HT-29 (cell line): ENCODE measurements around the gene TSC2. TPM values are rescaled to one million over a fixed set of nuclear protein-coding genes. Genes with fewer than 3 reads are reported as not detected.
"Not testable (repeated sequence)": the region's sequence is repeated elsewhere in the genome, so short reads cannot be mapped to it uniquely, and the experiment has no call there.

Experiments used
- DNase-seq: peaks from one replicate; pipeline ENCODE4 v3.0.0-alpha.2; 2015; ENCODE audit warnings: low spot score
- total RNA-seq: library from RNA; depleted of rRNA; stranded (reverse); fragments of >200 nt; shearing (Covaris generic); gene quantifications from 2 replicates; pipeline ENCODE4 v1.2.3, GENCODE V29; 2014

TSC2 gene
- total RNA-seq, 1 experiment from 2014 or later, result 85.0 TPM

GRCh38 chr16:2009791-2010510, 37.8 kb upstream of the TSC2 start, which contains the start of gene ZNF598:
TSS of gene ZNF598 (minus strand) at chr16:2009821.
- peak; percentile 92 for DNase-seq

GRCh38 chr16:2011726-2012125, 36.1 kb upstream of the TSC2 start:
- DNase-seq, result not testable (repeated sequence)

- no peak for DNase-seq
Observed at GRCh38 chr16:2013527-2013926, 34.3 kb upstream of the TSC2 start.

GRCh38 chr16:2015117-2015946, 32.5 kb upstream of the TSC2 start:
- peak; percentile 70 for DNase-seq

GRCh38 chr16:2015947-2016208, 31.9 kb upstream of the TSC2 start:
- DNase-seq, result no peak

- no peak for DNase-seq
Observed at GRCh38 chr16:2016407-2016922, 31.3 kb upstream of the TSC2 start.

GRCh38 chr16:2019518-2019920, 28.3 kb upstream of the TSC2 start, which contains the start of gene NPW:
TSS of gene NPW (plus strand) at chr16:2019785.
- no peak for DNase-seq

GRCh38 chr16:2019921-2020831, 27.6 kb upstream of the TSC2 start:
- DNase-seq, result no peak

GRCh38 chr16:2022723-2023091, 25.1 kb upstream of the TSC2 start:
- DNase-seq, result no peak

GRCh38 chr16:2023092-2024031, 24.4 kb upstream of the TSC2 start:
- peak; percentile 98 for DNase-seq

- DNase-seq, result no peak
Observed at GRCh38 chr16:2024032-2024420, 23.8 kb upstream of the TSC2 start.

- DNase-seq, result no peak
Observed at GRCh38 chr16:2025251-2025650, 22.5 kb upstream of the TSC2 start.

- no peak for DNase-seq
Observed at GRCh38 chr16:2025878-2026460, 21.8 kb upstream of the TSC2 start.

GRCh38 chr16:2026461-2027023, 21.2 kb upstream of the TSC2 start, which contains the start of gene NHERF2:
TSS of gene NHERF2 (plus strand) at chr16:2026902. CDS start at chr16:2027006, 104 bp downstream.
- no peak for DNase-seq

GRCh38 chr16:2027024-2028010, 20.5 kb upstream of the TSC2 start:
- DNase-seq, result peak; percentile 56

- DNase-seq, result no peak
Observed at GRCh38 chr16:2028146-2028545, 19.6 kb upstream of the TSC2 start.

GRCh38 chr16:2028620-2029220, 19.1 kb upstream of the TSC2 start:
- DNase-seq, result no peak

- no peak for DNase-seq
Observed at GRCh38 chr16:2029350-2029749, 18.4 kb upstream of the TSC2 start.
